Muscle of arm (tissue), 12 donors: ENCODE measurements around the gene HOXC5. TPM values are rescaled to one million over a fixed set of nuclear protein-coding genes. Genes with fewer than 3 reads are reported as not detected.

Experiments used
- DNase-seq: peaks from one replicate; pipeline ENCODE4 v3.0.0-alpha.2; 2013
- polyA plus RNA-seq, 12 donors: library from polyadenylated mRNA; unstranded; fragments of 120-200 nt; gene quantifications; one replicate each; pipeline ENCODE4 v1.2.1, GENCODE V29; 2013; ENCODE audit not compliant: insufficient read length in 12 of 12

The HOXC5 gene
- polyA plus RNA-seq, 12 donors: 0.25 to 1.8 (median 0.75) TPM; not detected in 2

- no peak for DNase-seq
Observed at GRCh38 chr12:54045868-54046521, 13.1 kb downstream of the HOXC5 start.

- DNase-seq: no peak
Observed at GRCh38 chr12:54046809-54047159, 13.9 kb downstream of the HOXC5 start.

GRCh38 chr12:54047160-54047963, 14.5 kb downstream of the HOXC5 start:
- DNase-seq: no peak

- DNase-seq: no peak
Observed at GRCh38 chr12:54047964-54048303, 15.1 kb downstream of the HOXC5 start.

GRCh38 chr12:54048406-54049093, 15.7 kb downstream of the HOXC5 start:
- DNase-seq: no peak

GRCh38 chr12:54049108-54049507, 16.3 kb downstream of the HOXC5 start:
- DNase-seq: no peak

GRCh38 chr12:54050482-54050810, 17.6 kb downstream of the HOXC5 start:
- no peak for DNase-seq

GRCh38 chr12:54051026-54051842, 18.4 kb downstream of the HOXC5 start:
- no peak for DNase-seq

- no peak for DNase-seq
Observed at GRCh38 chr12:54051874-54052437, 19.1 kb downstream of the HOXC5 start.

- DNase-seq: no peak
Observed at GRCh38 chr12:54052438-54053002, 19.7 kb downstream of the HOXC5 start.

- no peak for DNase-seq
Observed at GRCh38 chr12:54053003-54053750, 20.3 kb downstream of the HOXC5 start.

GRCh38 chr12:54053751-54054741, 21.2 kb downstream of the HOXC5 start, which contains the start of gene HOXC4:
Gene HOXC4, plus strand, starts transcription at chr12:54053835. Its CDS starts 88 bp downstream, at chr12:54053923.
- DNase-seq: no peak

- no peak for DNase-seq
Observed at GRCh38 chr12:54054742-54055194, 21.9 kb downstream of the HOXC5 start.

GRCh38 chr12:54055552-54055951, 22.7 kb downstream of the HOXC5 start:
- no peak for DNase-seq

- no peak for DNase-seq
Observed at GRCh38 chr12:54056110-54056509, 23.3 kb downstream of the HOXC5 start.

- DNase-seq: no peak
Observed at GRCh38 chr12:54058128-54058768, 25.4 kb downstream of the HOXC5 start.

- DNase-seq: no peak
Observed at GRCh38 chr12:54059668-54060067, 26.8 kb downstream of the HOXC5 start.

GRCh38 chr12:54060174-54060974, 27.5 kb downstream of the HOXC5 start:
- no peak for DNase-seq
